LNCAP (cell line): ENCODE results near the gene TBC1D22B.

Experiments
- TF ChIP-seq, protein P1 (sequence below): fragments of 450-650 bp; IDR thresholded peaks from 2 replicates; pipeline ENCODE4 v1.5.1; 2017; ENCODE audit warnings: mild to moderate bottlenecking

TBC1D22B gene

DNA sequence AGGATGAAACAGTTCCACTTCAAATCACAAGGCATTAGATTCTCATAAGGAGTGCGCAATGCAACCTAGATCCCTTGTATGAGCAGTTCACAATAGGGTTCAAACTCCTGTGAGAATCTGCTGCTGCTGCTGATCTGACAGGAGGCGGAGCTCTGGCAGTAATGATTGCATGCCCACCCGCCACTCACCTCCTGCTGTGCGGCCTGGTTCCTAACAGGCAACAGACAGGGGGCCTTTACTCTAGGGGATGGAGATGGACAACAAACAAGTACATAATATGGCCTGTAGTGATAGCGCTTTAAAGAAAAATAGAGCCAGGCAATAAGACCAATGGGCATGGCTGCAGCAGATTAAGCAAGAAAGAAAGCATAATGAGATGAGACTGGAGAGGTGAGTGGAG, 2.7 kb upstream of the TBC1D22B start:
- TF ChIP-seq, protein P1, sequence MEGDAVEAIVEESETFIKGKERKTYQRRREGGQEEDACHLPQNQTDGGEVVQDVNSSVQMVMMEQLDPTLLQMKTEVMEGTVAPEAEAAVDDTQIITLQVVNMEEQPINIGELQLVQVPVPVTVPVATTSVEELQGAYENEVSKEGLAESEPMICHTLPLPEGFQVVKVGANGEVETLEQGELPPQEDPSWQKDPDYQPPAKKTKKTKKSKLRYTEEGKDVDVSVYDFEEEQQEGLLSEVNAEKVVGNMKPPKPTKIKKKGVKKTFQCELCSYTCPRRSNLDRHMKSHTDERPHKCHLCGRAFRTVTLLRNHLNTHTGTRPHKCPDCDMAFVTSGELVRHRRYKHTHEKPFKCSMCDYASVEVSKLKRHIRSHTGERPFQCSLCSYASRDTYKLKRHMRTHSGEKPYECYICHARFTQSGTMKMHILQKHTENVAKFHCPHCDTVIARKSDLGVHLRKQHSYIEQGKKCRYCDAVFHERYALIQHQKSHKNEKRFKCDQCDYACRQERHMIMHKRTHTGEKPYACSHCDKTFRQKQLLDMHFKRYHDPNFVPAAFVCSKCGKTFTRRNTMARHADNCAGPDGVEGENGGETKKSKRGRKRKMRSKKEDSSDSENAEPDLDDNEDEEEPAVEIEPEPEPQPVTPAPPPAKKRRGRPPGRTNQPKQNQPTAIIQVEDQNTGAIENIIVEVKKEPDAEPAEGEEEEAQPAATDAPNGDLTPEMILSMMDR = no peak

DNA sequence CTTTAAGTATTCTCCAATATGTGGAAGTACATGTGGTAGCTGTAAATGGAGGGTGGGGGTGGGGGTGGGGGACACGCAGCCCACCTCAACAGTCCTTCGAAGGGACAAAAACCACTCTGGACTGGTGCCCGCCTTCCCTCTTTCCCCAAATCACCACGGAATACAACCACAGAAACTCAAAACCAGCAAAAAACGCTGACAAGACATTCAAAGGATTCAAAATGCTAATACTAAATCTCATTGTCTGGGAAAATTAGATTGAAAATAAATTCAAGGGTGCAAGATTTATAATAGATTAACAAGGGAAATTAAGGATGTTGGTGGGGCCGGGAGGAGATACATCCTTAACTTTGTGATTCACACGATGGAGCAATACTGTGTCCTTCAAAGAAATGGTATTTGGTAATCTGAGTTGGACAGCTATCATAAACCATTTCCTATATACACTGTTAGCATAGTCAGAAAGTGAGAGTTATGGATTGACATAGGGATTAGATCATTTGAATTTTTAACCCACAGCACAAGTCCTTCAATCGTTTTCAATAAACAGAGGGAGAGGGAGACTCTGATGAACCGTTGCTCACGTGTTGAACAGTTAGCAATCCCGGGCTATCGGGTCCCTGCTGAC, 766 bp upstream of the TBC1D22B start:
- TF ChIP-seq, protein P1 = no peak

DNA sequence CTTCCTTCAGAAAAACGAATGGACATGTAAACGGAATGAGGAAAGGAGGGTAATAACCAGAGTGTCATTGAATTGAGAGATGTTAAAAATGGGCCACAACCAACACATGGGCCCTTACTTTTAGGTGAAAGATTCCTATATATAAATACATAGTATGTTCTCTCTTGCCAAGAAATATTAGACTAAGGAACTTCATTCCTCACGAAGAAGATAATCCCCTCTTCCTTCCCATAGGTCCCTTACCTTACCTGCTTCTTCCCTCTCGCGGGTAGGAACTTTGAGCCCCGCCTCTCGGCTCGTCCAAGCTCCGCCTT, 295 bp upstream of the TBC1D22B start:
- TF ChIP-seq, protein P1 = no peak

DNA sequence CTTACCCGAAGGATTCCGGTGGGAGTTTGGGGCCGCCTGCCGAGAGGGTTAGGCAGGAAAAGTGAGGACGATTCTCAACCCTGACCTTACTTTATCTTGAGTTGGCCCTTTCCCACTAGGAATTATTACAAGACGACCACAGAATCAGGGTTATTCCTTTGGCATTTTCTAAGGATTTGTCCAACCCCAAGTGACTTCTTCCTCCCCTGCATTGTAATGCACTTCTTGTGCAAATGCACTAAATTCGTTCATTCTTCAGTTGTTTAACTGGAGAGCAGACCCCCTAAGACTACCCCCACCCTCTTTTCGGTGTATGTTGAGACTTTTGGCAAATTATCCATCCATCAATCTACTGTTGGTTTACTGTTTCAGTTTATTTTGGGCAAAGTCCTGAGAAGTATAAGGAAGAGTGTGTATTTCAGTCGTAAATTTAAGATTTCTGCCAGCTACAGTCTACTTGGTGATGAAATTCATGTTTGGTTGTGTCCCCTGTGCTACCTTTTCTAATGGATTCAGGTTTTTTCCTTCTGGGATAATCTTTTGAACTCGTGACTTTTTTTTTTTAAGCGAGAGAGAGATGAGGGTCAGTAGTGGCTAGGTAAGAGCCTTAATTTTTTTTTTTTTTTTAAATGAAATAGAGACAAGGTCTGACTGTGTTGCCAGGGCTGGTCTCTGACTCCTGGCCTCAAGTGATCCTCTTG, 983 bp downstream of the TBC1D22B start:
- TF ChIP-seq, protein P1 = no peak

DNA sequence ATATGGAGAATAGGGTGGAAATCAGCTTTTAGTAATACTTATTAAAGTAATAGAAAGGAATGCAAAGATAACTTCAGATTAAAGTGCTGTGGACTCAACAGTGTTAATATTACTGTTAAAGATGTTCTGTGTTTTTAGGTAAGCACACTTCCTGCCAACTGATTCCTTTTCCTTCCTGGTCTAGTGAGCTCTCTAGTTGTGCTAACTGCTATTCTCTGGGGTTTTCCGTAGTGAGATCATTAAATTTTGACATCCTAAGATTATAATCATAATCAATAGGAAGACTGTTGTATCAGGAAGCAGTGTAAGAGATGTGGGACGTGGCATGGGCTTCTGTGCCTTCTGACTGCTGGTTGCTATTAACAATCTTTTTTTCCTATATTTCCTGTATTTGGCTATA, 1.6 kb downstream of the TBC1D22B start:
- TF ChIP-seq, protein P1 = no peak

DNA sequence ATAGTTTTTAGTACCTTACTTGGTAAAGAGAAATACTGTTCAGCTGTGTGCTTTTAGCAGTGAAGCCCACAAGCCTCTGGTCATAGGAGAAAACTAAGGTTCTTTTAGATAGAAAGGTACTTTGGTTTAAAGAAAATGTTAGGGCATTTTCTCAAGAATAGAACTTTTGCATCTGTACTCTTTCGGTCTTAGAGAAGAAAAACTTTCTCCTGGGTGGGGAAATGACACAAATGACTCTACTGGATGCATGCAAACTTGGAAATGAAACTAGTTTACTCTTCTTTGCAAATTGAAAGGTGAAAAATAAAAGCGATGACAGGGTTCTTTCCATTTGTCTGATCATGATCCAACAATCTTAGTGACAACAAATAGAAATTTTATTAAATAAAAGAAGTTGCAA, 2.5 kb downstream of the TBC1D22B start:
- TF ChIP-seq, protein P1 = no peak

DNA sequence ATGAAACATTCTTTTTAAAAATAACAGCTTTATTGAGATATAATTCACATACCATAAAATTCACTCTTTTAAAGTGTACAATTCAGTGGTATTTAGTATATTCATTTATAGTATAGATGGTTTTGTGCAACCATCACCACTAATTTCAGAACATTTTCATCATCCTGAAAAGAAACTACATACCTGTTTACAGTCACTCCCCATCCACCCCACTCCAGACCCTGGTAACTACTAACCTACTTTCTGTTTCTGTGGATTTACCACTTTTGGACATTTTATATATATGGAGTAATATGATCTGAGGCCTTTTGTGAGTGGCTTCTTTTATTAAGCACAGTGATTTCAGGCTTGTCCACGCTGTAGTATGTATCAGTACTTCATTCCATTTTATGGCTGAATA, 2.9 kb downstream of the TBC1D22B start:
- TF ChIP-seq, protein P1 = no peak

DNA sequence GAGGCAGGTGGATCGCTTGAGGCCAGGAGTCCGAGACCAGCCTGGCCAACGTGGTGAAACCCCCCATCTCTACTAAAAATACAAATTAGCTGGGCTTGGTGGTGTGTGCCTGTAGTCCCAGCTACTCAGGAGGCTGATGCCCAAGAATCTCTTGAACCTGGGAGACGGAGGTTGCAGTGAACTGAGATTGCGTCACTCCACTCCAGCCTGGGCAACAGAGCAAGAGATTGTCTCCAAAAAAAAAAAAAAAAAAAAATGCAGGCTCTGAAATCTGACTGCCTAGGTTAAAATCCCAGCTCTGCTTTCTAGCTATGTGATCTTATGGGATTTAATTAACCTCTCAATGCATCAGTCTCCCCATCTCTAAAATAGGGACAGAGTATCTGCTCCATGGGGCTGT, 3.6 kb downstream of the TBC1D22B start:
- TF ChIP-seq, protein P1 = no peak
